GM12872 (cell line): ENCODE results near the gene PPP4R4.

Source experiments
- TF ChIP-seq, protein P1 (sequence below): IDR thresholded peaks from 3 replicates; pipeline ENCODE4 v1.5.1; 2011; ENCODE audit warnings: low read depth, mild to moderate bottlenecking, low read length, moderate library complexity; ENCODE audit not compliant: insufficient read depth

The PPP4R4 gene

DNA sequence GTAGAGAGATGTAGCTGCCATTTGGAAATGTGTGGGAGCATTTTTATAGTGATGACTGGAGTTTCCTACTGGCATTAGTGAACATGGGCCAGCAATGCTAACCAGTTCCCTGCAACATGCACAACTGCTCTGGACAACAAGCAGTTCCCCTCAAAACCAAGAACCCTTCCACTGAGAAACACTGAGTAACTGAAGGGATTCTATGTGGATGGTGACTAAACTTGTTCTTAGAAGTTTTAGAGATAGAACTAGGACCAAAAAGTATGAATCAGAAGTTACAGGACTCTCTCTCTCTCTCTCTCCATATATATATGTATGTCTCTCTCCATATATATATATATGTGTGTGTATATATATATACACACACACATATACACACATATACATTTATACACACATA is 111.0 kb downstream of the PPP4R4 start:
- TF ChIP-seq, protein P1, sequence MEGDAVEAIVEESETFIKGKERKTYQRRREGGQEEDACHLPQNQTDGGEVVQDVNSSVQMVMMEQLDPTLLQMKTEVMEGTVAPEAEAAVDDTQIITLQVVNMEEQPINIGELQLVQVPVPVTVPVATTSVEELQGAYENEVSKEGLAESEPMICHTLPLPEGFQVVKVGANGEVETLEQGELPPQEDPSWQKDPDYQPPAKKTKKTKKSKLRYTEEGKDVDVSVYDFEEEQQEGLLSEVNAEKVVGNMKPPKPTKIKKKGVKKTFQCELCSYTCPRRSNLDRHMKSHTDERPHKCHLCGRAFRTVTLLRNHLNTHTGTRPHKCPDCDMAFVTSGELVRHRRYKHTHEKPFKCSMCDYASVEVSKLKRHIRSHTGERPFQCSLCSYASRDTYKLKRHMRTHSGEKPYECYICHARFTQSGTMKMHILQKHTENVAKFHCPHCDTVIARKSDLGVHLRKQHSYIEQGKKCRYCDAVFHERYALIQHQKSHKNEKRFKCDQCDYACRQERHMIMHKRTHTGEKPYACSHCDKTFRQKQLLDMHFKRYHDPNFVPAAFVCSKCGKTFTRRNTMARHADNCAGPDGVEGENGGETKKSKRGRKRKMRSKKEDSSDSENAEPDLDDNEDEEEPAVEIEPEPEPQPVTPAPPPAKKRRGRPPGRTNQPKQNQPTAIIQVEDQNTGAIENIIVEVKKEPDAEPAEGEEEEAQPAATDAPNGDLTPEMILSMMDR, result no peak

DNA sequence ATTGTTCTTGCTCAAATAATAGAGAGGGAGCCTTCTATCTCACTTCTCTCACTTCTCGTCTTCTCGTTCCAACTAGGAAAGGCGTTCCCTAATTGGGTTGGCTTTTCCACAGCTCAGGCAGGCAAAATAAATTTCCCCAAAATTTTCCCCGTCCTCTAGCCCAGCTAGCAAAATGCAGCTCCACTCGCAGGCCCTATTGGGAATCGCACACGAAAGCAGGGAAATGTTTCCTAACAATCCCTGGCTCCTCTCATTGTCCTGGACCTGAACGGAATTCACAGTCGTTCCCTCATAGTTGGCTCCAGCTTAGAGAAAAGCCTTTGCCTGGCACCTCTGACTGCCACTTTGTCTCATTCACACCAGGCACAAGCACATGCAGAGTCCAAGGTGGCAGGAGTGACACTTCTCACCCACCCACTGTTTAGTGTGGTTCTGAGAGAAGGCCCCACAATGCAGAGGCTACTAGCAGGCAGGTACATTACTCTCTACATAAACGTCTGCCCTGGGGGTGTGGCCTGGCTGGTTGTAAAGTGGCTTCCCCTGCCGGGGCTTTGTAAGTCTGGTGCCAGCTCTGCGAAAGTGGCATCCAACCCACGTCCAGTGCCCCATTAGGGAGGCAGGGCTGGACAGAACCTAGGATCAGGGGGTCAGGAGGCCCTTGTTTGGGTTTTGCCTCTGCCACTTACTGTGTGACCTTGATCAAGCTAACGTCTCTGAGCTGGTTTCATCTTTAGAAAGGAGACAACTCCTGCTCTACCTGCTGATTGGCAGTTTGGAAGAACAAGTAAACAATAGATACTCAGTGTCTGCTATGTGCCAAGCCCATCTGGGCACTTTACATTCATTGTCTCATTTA is 114.7 kb downstream of the PPP4R4 start:
- TF ChIP-seq, protein P1, result no peak

GRCh38 chr14:94290197-94290596 is 116.1 kb downstream of the PPP4R4 start:
- TF ChIP-seq, protein P1, result no peak

- TF ChIP-seq, protein P1, result no peak
These were observed 117.2 kb downstream of the PPP4R4 start for GRCh38 chr14:94291159-94291905.

DNA sequence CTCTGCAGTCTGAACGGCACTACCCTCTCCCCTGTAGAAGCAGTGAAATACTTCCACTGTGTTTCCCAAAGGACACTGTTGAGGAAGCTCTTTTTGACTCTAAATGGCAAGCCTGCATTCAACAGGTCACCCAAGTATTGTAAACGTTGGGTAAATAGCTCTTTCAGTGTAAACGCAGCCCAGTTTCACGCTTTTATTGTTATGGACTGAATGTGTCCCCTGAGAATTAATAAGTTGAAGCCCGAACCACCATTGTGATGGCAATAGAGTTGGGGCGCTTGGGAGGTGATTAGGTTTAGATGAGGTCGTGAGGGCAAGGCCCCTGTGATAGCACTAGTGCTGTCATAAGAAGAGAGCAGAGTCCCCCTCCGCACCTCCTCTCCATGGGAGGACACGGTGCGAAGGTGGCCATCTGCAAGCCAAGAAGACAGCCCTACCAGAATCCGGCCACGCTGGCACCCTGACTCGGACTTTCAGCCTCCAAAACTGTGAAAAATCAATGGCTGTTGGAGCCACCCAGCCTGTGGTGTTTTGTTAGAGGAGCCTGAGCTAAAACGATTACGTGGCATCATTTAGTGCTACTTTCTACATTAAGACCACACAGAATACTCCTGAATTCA is 117.9 kb downstream of the PPP4R4 start:
- TF ChIP-seq, protein P1, result no peak

DNA sequence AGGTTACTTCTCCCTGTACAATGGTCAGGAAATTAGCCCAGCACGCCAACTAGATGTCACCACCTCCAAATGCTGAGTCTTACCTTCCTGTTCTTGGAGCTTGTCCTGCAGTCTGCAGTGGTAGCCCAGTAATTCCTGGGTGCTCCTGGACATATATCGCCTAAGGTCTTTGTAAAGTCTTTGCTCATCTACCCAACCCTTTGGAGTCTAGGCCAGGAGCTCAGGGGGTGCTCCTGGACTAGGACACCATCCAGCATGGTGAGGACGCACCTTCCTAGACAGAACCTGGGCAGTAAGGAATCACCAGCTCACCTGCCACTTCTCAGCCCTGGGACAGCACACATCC is 118.4 kb downstream of the PPP4R4 start:
- TF ChIP-seq, protein P1, result no peak

DNA sequence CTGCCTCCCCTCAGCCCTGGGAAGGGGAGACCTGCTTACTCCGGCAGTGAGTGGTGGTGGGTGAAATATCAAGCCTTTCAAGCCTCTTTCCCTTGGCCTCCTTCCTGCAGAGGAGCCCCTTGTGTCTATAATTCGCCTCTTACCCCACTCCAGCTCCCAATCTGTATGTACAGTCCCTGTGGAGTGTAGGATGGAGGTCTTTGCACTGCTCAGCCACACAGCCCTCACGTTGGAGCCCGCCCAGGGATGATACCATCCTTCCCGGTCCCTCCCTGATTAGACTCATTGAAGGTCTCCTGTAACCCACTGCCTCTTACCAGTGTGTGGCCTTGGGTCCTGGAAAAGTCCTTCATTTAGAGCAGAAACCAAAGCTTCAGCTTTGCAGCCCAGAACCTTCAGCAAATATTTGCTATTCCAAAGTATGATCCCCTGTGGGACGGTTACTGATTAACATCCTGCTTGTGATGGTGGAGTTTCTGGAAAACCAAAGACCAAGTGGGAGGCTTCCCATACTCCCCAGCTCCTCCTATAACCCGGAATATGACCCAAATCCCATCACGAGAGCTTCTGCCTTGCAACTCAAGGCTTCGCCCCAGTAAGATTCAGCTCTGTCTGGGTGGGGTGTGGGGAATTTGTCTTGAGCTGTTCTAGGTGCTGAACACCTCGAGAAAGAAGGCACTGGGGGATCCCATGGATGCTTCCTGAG is 118.9 kb downstream of the PPP4R4 start, which contains the start of gene SERPINA10:
Gene SERPINA10 (minus strand): TSS at position 397 of the 706 bp plus-strand sequence. CDS start 2,675 bp downstream, outside the sequence.
- TF ChIP-seq, protein P1, result no peak
